SK-N-SH (cell line): ENCODE measurements around the gene PDE4D. TPM values are rescaled to one million over a fixed set of nuclear protein-coding genes. Genes with fewer than 3 reads are reported as not detected.

Source experiments
- CTCF ChIA-PET: fragments of 300-600, 350-600 bp; formaldehyde crosslinking; extraction: SDS; loops from one replicate; lab custom pipeline; 2021; lab: Yijun Ruan, JAX
- POLR2A ChIA-PET: fragments of 350-600 bp; sonication (Branson Sonifier 250); formaldehyde crosslinking; extraction: SDS; loops from one replicate; lab custom pipeline; 2020; ENCODE audit warnings: antibody characterized with exemption, inconsistent platforms; lab: Yijun Ruan, JAX
- DNase-seq: peaks from one replicate; pipeline ENCODE4 v3.0.0; 2012
- H2AFZ ChIP-seq: fragments of 200-600 bp; sonication (generic); 2 replicates; pipeline ENCODE4 v1.8.1; 2016; ENCODE audit warnings: antibody characterized with exemption, mild to moderate bottlenecking, low read depth
- H3F3A ChIP-seq: fragments of 200-600 bp; sonication (generic); replicated peaks from 2 replicates; pipeline ENCODE3; 2016; ENCODE audit warnings: antibody characterized with exemption, mild to moderate bottlenecking; ENCODE audit not compliant: insufficient read depth
- H3K27ac ChIP-seq, 2 experiments: fragments of 200-500 bp in 1 of 2; fragments of 200-600 bp in 1 of 2; sonication (Bioruptor generic) in 1 of 2; sonication (generic), shearing (Covaris generic) in 1 of 2; 2 replicates each; pipeline versions ENCODE4 v1.5.1 to v1.6.1; 2014 to 2016; ENCODE audit warnings: low read depth in 2 of 2, inconsistent platforms in 1 of 2, low read length in 1 of 2, mild to moderate bottlenecking in 1 of 2, mixed read lengths in 1 of 2
- H3K27me3 ChIP-seq: fragments of 200-600 bp; sonication (generic), shearing (Covaris generic); 2 replicates; pipeline ENCODE4 v1.6.1; 2016; ENCODE audit warnings: mixed run types; ENCODE audit not compliant: insufficient read depth
- H3K36me3 ChIP-seq, 2 experiments: fragments of 200-500 bp in 1 of 2; fragments of 200-600 bp in 1 of 2; sonication (Bioruptor generic) in 1 of 2; sonication (generic) in 1 of 2; replicated peaks in 1 of 2; 2 replicates each; pipeline versions ENCODE3 to v1.5.1; 2014 to 2016; ENCODE audit warnings: low read length in 1 of 2, mild to moderate bottlenecking in 1 of 2; ENCODE audit not compliant: insufficient read depth in 2 of 2, control insufficient read depth in 1 of 2
- H3K4me1 ChIP-seq, 2 experiments: fragments of 200-500 bp in 1 of 2; fragments of 200-600 bp in 1 of 2; sonication (Bioruptor generic) in 1 of 2; sonication (generic), shearing (Covaris generic) in 1 of 2; 2 replicates each; pipeline versions ENCODE4 v1.5.1 to v1.6.1; 2014 to 2016; ENCODE audit warnings: low read depth in 1 of 2, low read length in 1 of 2, mixed run types in 1 of 2; ENCODE audit not compliant: insufficient read depth in 2 of 2, control insufficient read depth in 1 of 2
- H3K4me2 ChIP-seq: fragments of 200-600 bp; sonication (generic), shearing (Covaris generic); 2 replicates; pipeline ENCODE4 v1.6.1; 2017; ENCODE audit warnings: mixed run types
- H3K4me3 ChIP-seq, 2 experiments: fragments of 200-500 bp in 1 of 2; fragments of 200-600 bp in 1 of 2; sonication (Bioruptor generic) in 1 of 2; sonication (generic), shearing (Covaris generic) in 1 of 2; 2 replicates each; pipeline versions ENCODE4 v1.5.1 to v1.8.1; 2014 to 2016; ENCODE audit warnings: low read depth in 2 of 2, inconsistent platforms in 1 of 2, low read length in 1 of 2, mild to moderate bottlenecking in 1 of 2, mixed read lengths in 1 of 2, moderate library complexity in 1 of 2
- H3K79me2 ChIP-seq: fragments of 200-600 bp; sonication (generic); 2 replicates; pipeline ENCODE4 v1.8.1; 2017; ENCODE audit warnings: mild to moderate bottlenecking; ENCODE audit not compliant: insufficient read depth
- H3K9ac ChIP-seq: fragments of 200-600 bp; sonication (generic); 2 replicates; pipeline ENCODE4 v1.6.1; 2017; ENCODE audit warnings: mixed run types
- H3K9me2 ChIP-seq: fragments of 200-600 bp; sonication (generic); 2 replicates; pipeline ENCODE4 v1.6.1; 2017; ENCODE audit warnings: mixed run types
- H3K9me3 ChIP-seq: fragments of 200-600 bp; sonication (generic); 2 replicates; pipeline ENCODE4 v1.6.1; 2017; ENCODE audit warnings: mixed run types, mild to moderate bottlenecking, moderate library complexity
- H4K20me1 ChIP-seq: fragments of 200-600 bp; sonication (generic); 2 replicates; pipeline ENCODE4 v1.6.1; 2017; ENCODE audit warnings: mild to moderate bottlenecking, mixed run types; ENCODE audit not compliant: insufficient read depth
- ELF1 ChIP-seq: IDR thresholded peaks from 2 replicates; pipeline ENCODE4 v1.4.0; 2012
- RXRA ChIP-seq: IDR thresholded peaks from 2 replicates; pipeline ENCODE4 v1.4.0; 2012; ENCODE audit warnings: low read depth, mild to moderate bottlenecking, borderline replicate concordance
- WGBS: methylation state at CpG from one replicate; pipeline ENCODE4 v1.1.6; 2017; ENCODE audit warnings: low lambda C conversion rate; 5-methylcytosine and 5-hydroxymethylcytosine counted together
- polyA plus RNA-seq, 3 experiments: library from polyadenylated mRNA; depleted of rRNA; stranded (reverse); fragments of >200 nt; gene quantifications; 2 replicates each; pipeline ENCODE4 v1.2.3, GENCODE V29; 2012
- small RNA-seq, 7 experiments: library from RNA; depleted of rRNA; stranded (forward); fragments of <200 nt; gene quantifications; one replicate each; pipeline ENCODE3, GENCODE V24; 2012
- TF ChIP-seq, protein P1 (sequence below): fragments of 150-350 bp; IDR thresholded peaks from 2 replicates; pipeline ENCODE4 v1.6.1; 2017; ENCODE audit warnings: antibody characterized with exemption, low read length, low read depth, borderline replicate concordance

Gene PDE4D
- polyA plus RNA-seq, 1 of the 3 experiments (the other 2 are of a cell fraction), result 2.4 TPM

DNA sequence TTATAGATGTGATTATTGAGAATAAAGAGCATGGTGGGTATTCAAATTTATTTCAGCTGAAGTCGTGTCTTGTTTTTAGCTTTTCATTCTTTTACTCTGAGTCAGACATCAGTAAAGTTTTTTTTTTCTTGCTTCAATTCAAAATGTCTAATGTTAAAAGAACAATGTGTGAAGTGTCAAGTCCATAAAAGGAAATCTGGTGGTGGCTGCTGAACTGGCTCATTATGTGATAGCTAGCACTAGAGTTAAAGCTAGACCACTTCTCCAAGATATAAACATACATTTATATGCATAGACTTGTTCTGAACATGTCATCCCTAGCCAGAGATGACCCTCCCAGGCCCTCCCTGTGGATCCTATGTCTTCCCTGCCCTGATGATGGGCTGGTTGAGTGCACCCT, 972.4 kb downstream of the PDE4D start (continued):
- TF ChIP-seq, protein P1, sequence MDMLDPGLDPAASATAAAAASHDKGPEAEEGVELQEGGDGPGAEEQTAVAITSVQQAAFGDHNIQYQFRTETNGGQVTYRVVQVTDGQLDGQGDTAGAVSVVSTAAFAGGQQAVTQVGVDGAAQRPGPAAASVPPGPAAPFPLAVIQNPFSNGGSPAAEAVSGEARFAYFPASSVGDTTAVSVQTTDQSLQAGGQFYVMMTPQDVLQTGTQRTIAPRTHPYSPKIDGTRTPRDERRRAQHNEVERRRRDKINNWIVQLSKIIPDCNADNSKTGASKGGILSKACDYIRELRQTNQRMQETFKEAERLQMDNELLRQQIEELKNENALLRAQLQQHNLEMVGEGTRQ, result no peak
- TF ChIP-seq ELF1, result no peak

DNA sequence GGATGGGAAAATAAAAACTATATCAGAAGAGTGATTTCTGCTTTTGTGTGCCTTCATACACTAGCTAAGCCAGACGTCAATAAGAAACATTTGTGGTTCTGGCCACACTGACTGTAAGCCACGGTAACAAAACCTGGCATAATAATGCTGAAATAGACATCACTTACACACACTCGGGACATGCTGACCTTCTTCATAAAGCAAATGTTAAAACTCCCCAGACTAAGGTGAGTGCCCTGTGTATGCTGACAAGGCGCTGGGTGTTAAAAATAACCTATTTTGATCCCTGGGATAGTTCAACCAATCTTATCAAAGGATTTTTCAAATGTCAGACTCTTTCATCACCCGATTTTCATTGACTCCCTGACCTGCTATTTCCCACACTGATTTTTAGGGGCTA, 973.7 kb downstream of the PDE4D start:
- Histone ChIP-seq H3K4me1 (no peaks in the 10 kb centered on the region; a peak in 1 of 4 replicates), H3K79me2 (no peaks in the 10 kb centered on the region), H4K20me1 (no peaks in the 10 kb centered on the region), H3K4me2 (no peak overlapping the region), H3K27ac (no peak overlapping the region), H3K27me3 (no peaks in the 10 kb centered on the region; the same call in 1 of the 2 replicates), H3K9ac (no peak overlapping the region), H3K9me2 (no peaks in the 10 kb centered on the region), H2AFZ (no peak overlapping the region), H3F3A (no peaks in the 10 kb centered on the region), H3K36me3 (no peaks in the 10 kb centered on the region), H3K4me3 (no peak overlapping the region), H3K9me3 (no peaks in the 10 kb centered on the region)
- no peak for DNase-seq
- CTCF ChIA-PET, result interaction anchor here (1.3 to 1.9 kb wide), 2 partner anchors 27 to 28 kb away, joined by 3 to 4 read pairs; no protein-coding TSS in a partner anchor
- POLR2A ChIA-PET, result no interaction called here
- TF ChIP-seq RXRA, result no peak
- 59% methylated on average over 5 of the region's 5 CpGs for WGBS

Small RNA genes within 50 kb of the gene (small RNA-seq; reads per million reads assigned to genes)
- 3.3 to 83.5 (median 45.1) reads per million in 7 experiments for gene MIR582
